Stimulated activated CD4-positive, alpha-beta T cell treated with anti-CD3 and anti-CD28 coated beads, TNF-alpha, amount 100 ng/mL, for 24 hours (primary cell): Measurements from ENCODE around the gene PIMREG.

Experiments used
- DNase-seq, 3 experiments: peaks; one replicate each; pipeline ENCODE4 v3.0.0-alpha.2; 2020; ENCODE audit warnings: low read depth in 3 of 3

PIMREG gene

DNA sequence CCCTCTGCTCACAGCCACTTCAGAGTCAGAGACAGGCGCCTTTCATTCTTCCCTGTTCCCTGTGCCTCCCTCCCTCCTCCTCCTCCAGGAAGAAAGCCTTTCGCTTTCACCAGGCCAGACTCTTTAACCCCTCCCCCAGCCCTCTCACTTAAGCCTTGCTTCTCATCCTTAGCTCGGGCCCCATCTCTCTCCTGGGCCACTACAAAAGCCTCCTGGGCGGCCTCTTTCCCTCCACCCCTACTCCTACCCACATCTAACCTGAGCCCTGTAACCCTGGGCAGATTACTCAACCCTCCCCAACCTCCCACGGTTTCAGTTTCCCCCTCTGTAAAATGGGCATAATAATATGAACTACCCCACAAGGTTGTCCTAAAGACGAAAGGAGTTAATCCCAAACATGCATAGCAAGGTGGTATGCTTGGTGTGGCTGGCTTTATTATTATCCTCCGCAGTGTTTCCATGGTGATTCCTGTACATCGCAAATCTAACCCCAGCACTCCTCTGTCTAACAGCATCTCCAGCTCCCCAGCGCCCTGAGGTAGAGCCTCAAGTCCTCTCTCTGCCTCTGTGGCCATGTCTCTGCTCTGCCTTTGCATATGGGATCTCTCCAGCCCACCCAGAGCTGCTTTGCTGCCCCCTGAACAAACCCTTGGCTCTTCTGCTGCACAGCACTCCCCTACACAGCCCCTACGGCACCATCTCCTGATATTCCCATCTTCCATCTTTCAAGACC is 17.7 kb downstream of the PIMREG start:
- DNase-seq, result peak in 1 of 3 experiments; percentile 41

DNA sequence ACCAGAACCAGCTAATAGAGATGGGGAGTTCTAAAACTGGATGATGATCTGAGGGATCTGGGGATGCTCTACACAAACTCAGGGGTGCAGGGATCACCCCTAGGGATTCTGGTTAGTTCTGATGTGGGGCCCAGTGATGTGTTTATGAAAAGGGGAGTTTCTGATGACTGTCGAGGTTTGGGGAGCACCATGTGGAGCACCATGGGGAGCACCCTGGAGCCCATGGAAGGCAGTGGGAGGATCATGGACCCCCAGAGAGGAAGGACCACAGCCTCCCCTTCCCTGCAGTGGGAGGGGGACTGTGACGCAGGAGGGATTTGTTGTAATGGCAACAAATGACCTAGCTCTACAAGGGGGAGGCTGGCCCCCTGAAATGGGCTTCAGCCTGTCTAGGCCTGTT is 18.4 kb downstream of the PIMREG start:
- no peak for DNase-seq

DNA sequence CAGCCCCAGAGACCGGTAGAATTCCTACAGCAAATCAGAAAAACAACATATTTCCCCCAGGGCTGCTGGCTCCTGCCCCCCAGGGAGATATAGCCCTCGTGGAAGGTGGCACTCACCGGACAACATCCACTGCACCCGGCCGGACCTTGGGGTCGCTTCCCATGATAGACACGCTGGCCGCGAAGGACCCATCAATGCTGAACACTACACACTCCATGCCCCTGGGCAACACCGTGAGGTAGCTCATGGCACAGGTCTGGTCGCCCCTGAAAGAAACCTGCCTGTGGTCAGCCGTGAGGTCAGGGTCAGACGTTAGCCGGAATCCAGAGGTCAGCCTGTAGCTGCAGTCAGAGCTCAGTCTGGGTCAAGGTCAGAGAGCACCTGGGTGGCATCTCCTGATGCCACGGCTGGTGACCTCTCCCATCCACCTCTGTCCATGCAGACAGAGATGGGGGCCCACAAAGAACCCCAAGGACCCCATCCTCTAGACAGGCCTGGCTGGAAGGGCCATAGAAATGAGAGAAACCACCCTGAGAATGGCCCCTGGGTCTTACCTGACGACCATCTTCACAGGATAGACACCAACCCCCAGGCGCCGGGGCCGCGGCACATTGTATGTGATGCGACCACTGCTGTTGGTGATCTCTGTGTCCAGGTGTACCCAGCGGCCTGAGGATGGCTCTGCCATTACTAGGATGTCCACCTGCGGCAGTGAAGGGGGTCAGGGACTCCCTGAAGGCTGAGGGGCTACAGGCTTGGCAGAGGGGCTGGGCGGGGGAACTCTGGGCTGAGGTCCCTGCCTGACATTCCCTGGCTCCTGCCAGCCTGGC is 19.6 kb downstream of the PIMREG start:
- DNase-seq, result no peak

DNA sequence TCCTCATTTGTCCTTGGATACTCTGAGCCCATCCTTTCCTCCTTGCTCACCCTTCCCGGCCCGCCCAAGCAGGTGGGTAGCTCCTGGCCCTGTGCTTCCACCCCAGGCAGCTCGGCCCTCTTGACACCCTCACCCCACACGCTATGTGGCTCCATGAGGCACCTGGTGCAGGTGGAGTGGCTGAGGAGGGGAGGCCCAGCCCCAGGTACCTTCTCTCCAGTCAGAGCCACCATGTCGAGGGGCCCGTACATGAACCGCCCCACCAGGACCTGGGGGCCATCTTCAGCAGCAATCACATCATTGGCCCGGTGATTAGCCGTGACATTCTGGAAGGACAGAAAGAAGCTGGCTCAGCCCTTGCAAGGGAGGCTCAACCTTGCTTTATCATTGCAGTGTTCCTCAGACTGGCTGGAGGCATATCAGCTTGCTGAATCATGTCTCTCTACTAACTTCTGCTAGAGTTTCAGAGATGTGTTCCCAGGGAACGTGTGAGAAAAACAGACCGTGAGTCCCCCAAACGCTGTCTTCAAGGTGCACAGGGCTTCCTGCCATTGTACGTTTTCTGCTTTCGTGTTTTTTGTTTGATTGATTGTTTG is 20.3 kb downstream of the PIMREG start:
- DNase-seq, result no peak

DNA sequence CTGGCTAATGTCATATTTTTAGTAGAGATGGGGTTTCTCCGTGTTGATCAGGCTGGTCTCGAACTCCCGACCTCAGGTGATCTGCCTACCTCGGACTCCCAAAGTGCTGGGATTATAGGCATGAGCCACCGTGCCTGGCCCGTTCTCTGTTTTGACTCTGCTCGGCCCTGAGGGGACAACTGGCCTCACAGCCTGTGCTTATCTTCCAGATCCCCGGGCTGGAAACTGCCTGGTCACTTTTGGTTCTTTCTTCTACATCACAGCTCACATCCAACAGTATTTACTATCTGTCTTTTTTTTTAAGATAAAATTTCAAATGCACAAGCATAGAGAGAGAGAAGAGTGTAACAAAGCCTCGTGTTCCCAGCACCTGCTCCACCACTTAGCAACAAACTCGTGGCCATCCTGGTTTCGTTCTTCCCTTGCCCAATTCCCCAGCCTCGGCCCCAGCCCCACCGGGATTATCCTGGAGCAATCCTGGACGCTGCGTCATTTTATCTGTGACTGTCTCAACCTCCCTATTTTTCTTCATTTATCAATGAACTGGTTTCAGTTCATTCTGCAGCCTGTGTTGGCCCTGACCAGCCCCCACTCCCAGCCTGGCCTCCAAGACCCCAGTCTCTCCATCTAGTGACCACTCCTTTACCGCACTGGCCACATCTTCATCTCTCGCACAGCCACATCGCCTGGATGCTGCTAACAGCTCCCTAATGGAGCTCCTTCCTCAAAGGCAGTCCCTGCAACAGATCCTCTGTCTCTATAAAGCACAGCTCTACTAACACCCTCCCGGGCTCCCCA is 21.1 kb downstream of the PIMREG start:
- DNase-seq, result no peak

DNA sequence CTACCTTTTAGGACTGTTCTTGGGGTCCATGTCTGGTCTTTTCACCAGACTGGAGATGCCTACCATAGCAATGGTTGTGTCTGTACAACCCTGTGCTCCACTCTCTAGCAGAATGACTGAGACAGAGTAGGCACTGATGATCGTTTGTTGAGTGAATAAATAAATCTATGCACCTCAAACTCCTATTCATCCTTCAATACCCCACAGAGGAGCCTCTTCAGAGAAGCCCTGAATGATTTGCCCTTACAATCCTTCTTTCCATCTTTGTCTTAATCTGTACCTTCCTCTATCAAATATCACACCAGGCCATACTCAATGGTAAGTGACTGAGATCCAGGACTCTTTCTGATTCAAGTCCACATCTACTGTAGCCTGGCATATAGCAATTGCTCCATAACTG is 23.3 kb downstream of the PIMREG start:
- DNase-seq, result no peak

DNA sequence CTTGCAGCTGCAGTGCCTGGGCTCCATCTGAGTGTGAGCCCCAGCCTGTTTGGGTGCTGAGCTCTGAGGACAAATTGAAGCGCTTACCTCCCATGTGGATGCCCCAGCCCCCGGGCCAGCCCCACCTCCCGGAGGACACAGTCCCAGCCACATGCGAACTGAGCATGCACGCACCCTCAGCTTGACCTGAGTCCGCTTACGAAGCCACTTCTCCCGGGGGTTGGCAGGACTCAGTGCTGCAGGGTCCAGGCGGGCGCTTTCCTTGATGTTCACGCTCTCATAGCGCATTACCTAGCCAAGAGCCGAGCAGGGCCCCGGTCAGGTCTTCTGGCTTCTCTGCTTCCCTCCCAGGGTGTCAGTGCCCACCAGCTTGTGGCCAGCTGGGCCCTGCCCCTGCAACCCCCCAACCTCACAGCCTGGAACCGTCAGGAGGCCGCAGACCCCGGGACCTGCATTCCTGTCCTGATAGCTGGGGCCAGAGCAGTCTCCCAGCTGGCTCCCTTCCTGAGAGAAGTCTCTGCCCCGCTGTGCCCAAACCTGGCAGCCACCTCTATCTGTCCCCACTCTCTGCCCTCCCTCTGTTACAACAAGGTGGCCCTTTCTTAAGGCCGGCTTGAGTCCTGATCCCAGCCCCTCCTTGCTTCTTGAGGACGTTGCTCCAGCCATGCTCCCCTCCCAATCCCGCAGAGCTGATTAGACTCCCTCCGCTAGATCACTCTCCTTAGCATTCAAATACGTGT is 24.0 kb downstream of the PIMREG start:
- no peak for DNase-seq

DNA sequence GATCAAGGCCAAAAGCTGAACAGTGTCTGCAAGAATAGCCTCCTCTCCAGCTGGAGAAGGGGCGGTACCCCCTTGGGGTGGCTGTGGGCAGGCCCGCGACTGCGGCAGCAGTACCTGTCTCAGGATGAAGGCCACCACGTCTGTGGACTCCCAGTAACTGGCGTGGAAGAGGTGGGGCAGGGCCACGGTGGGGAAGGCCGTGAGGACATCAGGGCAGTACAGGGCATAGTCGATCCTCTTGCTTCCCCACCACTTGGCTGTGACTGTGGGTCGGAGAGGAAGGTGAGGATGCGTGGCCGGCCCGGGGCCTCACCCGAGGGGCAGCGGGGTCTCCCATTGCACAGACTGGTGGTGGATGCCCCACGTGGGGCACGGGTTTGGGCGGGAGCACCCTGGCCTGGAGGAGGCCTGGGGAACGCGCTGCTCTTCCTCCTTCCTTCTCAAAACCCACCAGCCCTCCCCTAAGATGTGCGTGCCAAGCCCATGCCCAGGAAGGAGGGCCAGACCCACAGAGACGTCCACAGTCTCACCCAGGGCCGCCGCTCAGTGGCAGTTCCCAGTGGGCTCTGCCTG is 26.0 kb downstream of the PIMREG start:
- no peak for DNase-seq

DNA sequence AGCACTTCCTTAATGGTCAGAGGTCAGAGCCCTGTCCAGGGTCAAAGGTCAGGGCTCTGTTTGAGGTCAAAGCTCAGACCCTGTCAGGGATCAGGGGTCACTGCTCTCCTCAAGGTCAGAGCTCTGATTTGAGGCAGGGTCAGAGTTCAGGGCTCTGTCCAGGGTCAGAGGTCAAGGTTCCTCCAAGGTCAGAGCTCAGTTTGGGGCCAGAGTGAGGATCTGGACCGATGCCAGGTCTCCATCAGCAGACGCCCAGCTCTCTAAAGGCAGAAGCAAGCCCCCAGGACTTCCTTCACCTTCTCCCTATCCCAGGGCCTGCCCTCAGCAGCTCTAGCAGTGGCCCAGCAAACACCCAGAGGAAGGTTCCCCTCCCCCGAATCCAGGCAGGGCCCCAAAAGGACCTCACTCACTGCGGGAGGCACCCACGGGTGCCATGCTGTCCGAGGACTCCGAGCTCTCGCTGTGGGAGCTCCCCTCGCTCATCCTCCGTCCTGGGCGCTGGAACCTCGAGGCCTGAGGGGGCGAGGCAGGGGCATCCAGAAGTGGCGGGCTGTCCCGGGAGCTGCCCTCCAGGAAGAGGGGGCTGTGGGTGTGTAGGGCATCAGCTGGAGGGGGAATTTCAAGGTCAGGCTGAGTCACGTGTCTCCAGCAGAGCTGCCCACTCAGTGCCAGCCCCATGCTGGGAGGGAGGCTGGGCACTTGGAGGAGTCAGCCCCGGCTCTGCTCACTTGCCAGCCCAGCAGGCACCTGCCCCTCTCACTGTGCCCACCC is 26.7 kb downstream of the PIMREG start:
- DNase-seq, result no peak

DNA sequence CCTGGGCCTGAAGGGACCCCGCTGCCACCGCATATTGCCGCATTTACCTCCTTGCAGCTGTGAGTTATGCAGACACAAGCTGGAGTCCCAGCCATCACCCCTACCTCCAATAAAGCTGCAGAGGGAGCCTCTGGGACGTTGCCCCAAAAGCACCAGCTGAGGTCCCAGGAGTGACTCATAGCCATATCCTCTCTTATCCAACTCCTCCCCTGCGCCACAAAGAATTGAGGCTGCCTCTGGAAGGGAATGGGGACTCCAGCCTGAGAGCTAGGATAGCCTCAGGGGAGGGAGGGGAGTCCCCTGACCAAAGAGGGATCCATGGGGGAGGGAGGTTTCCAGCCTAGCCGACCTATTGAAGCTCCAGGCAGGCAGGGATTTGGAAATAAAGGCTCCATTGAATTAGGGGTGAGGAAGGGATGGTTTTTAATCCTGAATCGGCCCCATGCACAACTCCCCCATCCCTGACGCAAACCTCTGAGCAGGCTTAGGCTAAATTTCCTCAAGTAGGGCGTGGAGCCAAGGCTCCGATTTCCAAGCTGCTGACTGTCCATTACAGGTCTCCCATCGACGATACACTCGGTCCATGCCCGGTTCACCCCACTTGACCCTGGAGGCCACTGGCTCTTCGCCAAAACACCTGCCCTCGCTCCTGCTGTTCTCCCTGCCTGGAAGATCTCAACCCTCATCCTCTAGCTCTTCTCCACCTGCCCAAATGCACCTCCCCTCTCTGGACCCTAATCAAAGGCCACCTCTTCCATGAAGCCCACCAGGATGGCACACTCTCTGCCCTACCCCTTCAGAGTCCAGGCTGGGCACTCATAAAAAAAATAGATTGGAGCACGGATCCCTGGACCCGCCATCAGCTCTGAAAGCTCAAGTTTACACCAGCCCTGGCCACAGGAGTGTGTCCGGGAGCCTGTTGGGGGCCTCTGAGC is 27.5 kb downstream of the PIMREG start:
- no peak for DNase-seq

DNA sequence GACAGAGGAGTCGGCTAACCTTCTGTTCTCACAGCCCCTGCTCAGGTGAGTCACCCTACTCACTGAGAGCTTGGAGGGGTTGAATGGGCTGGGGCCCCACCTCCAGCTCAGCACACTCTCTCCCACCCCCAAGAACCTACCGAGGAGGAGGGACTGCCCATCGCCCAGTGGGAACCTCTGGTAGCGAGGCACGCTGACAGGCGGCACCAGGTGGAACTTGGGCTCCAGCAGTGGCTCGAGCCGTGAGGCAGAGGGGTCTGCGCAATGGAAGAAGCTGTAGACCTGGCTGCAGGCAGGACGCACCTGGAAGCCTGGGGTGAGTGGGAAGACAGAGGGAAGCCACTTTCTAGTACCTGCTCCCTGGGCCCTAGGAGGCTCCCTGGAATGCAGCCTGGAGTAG is 28.3 kb downstream of the PIMREG start:
- DNase-seq, result no peak

DNA sequence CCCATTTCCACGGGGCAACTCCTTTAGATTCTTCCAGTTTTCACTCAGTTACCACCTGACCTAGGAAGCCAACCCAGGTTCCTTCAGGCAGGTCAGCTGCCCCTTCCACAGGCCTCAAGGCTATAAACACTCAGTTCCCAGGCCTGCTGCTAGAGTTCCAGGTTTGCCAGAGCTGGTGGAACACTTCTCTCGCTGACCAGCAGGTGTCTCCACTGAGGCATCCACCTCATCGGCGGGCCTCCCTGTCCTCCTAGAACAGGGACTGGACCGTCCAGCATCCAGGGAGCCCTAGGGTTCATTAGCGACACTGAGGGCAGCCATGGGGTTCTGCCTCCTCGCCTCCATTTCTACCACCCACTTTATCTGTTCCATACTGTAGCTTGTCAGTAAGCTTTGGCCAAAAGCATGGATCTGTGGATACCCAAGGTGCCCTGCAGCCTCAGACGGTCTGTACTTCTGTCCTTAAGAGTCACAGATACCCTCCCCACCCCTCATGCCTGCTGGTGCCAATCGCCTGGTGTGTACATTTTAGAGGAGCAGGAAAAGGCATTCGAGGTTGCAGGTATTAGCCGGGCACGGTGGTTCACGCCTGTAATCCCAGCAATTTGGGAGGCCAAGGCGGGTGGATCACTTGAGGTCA is 29.0 kb downstream of the PIMREG start:
- DNase-seq, result peak; percentile 33 to 66 (median 52)

DNA sequence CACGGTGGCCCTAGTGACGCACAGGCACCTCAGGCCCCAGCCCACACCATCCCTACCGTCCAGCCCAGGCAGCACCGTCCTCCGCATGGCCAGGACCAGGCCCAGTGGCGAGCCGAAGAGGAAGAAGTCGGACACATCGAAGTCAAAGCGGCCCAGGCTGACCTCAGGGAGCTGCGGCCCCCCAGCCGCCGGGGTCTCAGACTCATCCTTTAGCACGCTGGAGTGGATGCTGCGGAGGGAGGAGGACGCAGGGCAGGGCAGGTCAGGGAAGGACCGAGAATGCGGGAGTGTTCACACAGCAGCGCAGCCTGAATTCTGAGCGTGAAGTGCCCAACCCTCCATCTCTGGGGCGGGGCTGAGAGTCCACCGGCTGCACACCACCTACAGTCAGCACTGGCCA is 30.1 kb downstream of the PIMREG start:
- DNase-seq, result no peak

DNA sequence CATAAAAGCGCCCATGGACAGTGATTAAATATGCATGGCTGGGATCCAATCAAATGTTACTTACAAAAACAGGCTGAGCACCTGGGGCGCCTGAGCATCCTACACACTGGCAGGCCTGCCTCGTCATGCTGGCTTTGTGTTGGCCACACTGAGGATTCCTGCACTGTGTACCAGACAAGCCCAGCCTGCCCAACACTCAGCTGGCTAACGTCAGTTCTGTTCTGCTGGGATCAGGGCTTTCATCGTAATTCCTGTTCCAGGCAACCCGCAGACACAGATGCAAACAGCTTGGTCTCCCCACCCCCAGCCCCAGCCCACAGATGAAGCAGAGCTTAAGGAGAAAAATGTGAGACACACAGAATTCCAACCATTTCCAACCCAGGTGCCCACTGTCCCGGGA is 30.7 kb downstream of the PIMREG start:
- DNase-seq, result no peak

DNA sequence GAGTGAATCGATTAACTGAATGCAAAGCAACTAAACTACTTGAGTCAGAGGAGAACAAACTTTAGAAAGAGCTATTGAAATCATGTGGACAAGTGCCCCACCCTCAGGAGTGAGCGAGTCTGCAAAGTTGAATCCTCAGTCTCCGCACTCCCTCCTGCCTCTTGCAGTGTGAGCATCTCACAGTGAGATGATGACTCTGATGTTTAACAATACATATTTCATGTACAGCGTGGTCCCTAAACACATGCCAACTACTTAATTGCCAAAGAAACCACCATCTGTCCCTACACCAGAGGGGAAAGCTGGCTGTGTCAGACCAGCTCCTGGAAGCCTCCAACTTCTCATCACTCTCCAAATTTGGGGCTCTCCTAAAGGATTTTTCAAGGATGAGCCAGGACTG is 31.2 kb downstream of the PIMREG start:
- DNase-seq, result no peak

DNA sequence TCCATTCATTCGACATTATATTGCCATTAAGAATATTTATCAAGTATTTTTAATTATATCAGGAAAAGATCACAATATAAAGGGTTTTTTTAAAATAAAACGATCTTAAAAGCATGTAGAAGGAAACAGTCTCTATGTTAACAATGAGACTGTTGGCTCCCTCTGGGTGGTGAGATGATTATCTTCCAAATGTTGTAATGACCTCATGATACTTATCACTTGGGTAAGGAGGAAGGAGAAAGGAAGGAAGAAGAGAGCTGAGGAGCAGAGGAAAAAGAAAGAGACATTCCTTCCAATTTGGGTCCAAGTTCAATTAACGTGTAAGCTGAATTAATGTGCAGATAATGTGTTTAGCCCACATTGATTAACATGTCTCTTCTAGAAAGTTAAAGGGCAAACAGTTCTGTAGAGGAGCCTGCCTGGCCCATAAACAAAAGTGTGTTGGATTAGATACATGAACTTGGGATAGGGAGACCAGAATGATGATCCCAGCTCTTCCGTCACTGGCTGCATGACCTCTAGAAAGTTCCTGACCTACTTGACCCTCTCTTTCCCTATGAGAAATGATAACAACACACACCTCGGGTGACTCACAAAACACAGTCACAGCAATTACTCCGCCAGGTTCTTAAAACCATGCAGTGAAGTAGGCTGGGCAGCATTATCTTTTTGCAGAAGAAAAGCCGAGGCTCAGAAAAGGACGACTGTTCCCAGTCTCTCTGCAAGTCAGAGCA is 32.0 kb downstream of the PIMREG start:
- no peak for DNase-seq

DNA sequence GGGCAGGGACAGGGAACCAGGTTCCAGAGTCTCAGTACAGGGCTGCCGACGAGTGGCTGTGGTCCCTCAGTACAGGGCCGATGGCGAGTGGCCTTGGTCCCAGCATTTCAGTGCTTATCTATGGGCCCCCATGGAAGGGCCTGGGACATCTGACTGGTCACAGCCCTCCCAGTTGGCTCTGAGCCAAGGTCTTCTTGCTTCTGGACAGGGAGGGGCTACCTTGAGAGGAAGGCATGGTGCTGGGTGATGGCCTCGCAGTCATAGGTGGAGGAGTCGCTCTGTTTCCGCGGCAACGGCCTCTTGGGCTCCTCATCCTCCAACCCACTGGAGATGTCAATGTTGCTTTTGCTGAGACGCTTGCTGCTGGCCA is 32.5 kb downstream of the PIMREG start:
- DNase-seq, result no peak

DNA sequence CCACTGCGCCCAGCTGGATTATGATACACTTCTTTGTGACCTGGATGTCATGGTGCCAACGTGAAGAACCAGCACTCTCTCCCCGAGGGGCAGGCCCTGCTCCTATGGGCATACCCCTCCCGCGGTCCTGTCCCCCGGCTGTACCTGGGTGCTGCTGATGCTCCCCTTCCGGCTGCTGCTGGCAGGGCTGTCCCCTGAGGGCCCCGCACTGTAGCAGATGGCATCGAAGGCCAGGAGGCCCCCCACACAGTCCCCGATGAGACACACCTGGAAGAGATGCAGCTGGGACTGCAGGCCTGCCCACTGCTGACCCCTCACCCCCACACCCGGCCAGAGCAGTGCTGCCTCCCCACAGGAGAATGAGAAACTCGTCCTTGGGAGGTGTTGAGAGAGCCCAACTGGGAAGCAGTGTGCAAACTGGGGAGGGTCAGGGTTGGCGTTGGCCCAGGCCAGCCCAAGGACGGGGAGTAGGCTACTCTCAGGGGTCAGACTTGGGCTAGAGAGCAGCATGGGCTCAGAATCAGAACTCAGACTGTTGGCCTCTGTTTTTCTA is 33.7 kb downstream of the PIMREG start:
- DNase-seq, result no peak
